Fibroblast of villous mesenchyme (primary cell): Measurements from ENCODE around the gene USP48. TPM values are rescaled to one million over a fixed set of nuclear protein-coding genes. Genes with fewer than 3 reads are reported as not detected.
A peak's percentile ranks its signal among the peaks of the same experiment; 100 is the strongest.

Experiments used
- DNase-seq: peaks from one replicate; pipeline ENCODE4 v3.0.0-alpha.2; 2010; ENCODE audit warnings: low read depth
- H3K4me3 ChIP-seq: 2 replicates; pipeline ENCODE4 v1.5.1; 2011; ENCODE audit warnings: low read depth, mild to moderate bottlenecking, low read length
- total RNA-seq: library from RNA; depleted of rRNA; stranded (reverse); fragments of >200 nt; gene quantifications from 2 replicates; pipeline ENCODE4 v1.2.3, GENCODE V29; 2012
- TF ChIP-seq, protein P1 (sequence below): IDR thresholded peaks from 2 replicates; pipeline ENCODE4 v1.5.1; 2012; ENCODE audit warnings: low read depth, mild to moderate bottlenecking, low read length; ENCODE audit not compliant: insufficient read depth

Gene USP48
- total RNA-seq, 1 donor = 52.2 TPM

DNA sequence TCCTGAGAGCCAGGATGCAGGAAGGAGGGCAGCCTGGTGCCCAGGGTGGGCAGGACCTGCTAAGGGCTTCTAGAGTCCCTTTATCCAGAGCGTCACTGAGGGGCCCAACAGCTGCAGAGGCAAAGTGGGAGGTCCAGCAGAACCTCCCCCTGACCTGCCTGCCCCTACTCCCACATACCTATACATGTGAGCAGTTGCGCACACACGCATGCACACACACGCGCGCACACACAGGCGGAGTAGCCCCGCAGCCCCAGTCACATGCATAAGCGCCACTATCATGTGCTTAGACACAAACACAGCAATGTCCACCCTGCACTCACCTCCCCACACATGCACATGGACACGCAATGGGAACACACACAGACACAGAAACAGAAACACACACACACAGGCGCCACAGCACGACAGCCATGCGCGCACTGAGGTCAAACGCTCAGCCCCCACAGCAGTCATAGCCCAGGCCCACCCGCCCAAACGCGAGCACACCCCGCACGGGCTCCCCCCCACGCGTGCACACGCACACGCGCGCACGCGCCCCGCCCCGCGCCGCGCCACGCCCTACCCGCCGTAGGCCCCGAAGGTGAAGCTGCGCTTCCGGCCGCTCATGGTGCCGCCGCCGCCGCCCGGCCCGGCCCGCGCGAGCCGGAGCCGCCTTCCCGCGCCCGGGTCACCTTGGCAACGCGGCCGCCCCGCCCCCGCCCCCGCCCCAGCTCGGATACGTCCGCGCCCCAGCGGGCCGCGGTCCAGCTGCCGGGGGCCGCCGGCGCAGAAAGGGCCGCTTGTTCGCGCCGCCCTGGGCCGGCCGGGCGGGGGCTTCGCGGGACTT lies 131.5 kb downstream of the USP48 start:
- no peak for DNase-seq
- TF ChIP-seq, protein P1, sequence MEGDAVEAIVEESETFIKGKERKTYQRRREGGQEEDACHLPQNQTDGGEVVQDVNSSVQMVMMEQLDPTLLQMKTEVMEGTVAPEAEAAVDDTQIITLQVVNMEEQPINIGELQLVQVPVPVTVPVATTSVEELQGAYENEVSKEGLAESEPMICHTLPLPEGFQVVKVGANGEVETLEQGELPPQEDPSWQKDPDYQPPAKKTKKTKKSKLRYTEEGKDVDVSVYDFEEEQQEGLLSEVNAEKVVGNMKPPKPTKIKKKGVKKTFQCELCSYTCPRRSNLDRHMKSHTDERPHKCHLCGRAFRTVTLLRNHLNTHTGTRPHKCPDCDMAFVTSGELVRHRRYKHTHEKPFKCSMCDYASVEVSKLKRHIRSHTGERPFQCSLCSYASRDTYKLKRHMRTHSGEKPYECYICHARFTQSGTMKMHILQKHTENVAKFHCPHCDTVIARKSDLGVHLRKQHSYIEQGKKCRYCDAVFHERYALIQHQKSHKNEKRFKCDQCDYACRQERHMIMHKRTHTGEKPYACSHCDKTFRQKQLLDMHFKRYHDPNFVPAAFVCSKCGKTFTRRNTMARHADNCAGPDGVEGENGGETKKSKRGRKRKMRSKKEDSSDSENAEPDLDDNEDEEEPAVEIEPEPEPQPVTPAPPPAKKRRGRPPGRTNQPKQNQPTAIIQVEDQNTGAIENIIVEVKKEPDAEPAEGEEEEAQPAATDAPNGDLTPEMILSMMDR = no peak
- H3K4me3 ChIP-seq = peak overlapping the region; percentile 16

DNA sequence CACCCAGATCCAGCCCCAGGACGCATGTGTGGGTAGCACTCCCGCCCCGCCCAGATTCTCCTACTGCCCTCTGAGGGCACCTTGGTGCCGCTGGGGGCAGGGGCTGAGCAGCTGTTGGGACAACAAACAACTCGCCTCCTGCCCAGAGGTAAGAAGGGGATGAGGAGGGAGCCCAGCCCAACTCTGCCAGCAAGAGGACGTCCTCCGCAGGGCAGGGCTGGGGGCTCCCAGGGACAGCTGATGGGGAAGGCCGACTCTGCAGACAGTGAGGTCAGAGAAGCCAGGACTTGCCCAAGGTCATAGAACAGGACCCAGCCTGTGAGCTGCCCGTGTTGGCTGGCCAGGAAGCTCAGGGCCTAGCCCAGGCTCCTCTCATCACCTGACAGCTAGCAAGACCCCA lies 132.5 kb downstream of the USP48 start:
- TF ChIP-seq, protein P1 = no peak
- H3K4me3 ChIP-seq = no peak overlapping the region
- DNase-seq = no peak

- no peak overlapping the region for H3K4me3 ChIP-seq
- TF ChIP-seq, protein P1 = no peak
- DNase-seq = no peak
These were observed 133.6 kb downstream of the USP48 start for GRCh38 chr1:21649315-21649714.

GRCh38 chr1:21648791-21649190 lies 134.2 kb downstream of the USP48 start:
- DNase-seq = no peak
- TF ChIP-seq, protein P1 = no peak
- H3K4me3 ChIP-seq = no peak overlapping the region

GRCh38 chr1:21648352-21648730 lies 134.6 kb downstream of the USP48 start:
- TF ChIP-seq, protein P1 = no peak
- H3K4me3 ChIP-seq = no peak overlapping the region
- DNase-seq = no peak

- TF ChIP-seq, protein P1 = no peak
- no peak overlapping the region for H3K4me3 ChIP-seq
- peak; percentile 54 for DNase-seq
These were observed 135.3 kb downstream of the USP48 start for GRCh38 chr1:21647431-21648351.
